ENCODE measurements around the gene SMCO4. TPM values are rescaled to one million over a fixed set of nuclear protein-coding genes. Genes with fewer than 3 reads are reported as not detected.
"Not testable (repeated sequence)": the region's sequence is repeated elsewhere in the genome, so short reads cannot be mapped to it uniquely, and the experiment has no call there.

Gene SMCO4
- total RNA-seq, 1 donor from 2014 or later: 45.3 TPM

- ATAC-seq: no peak
- no peak for DNase-seq (ENCODE audit: missing footprints)
- intact Hi-C loops (cut with DNase I): no loop called here
Measured at GRCh38 chr11:93444617-93445073, 98.5 kb downstream of the SMCO4 start.

GRCh38 chr11:93443232-93443631, 100.0 kb downstream of the SMCO4 start:
- ATAC-seq; DNase-seq (ENCODE audit: missing footprints); intact Hi-C loops (cut with DNase I): not testable (repeated sequence)

DNA sequence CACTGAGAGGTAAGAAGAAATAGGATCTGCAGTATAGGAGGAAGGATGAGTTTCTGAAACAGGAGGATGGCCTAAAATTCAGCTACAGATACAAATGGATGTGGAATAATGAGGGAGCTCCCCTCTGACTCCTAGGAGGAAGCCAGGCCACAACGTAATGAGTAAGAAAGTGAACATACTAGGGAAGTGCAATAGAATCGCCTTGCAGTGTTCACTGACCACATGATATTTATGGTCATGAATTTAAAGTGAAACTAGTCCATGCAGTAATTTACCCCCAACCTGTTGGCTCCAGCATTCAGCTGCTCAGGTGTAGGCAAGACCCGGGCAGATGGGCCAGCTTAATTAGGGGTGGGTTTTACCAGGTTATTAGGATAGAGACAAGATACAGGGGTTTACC, 110.9 kb downstream of the SMCO4 start:
- DNase-seq (ENCODE audit: missing footprints) (no peak), ATAC-seq (no peak)
- intact Hi-C loops (cut with DNase I): no loop called here

Other genes starting within 250 kb of the SMCO4 start
- gene DEUP1, start 212.6 kb downstream of the SMCO4 start, total RNA-seq: not detected
- gene CEP295, start 118.3 kb upstream of the SMCO4 start, total RNA-seq: 4.8 TPM
- gene TAF1D, start 198.1 kb upstream of the SMCO4 start, total RNA-seq: 32.4 TPM
- 30.2 TPM for gene C11orf54, start 198.3 kb upstream of the SMCO4 start, total RNA-seq
- 15.9 TPM for gene MED17, start 240.9 kb upstream of the SMCO4 start, total RNA-seq